Measurements from ENCODE around the gene LGR5.
"Not testable (repeated sequence)": the region's sequence is repeated elsewhere in the genome, so short reads cannot be mapped to it uniquely, and the experiment has no call there.

Gene LGR5

GRCh38 chr12:71555789-71556188 lies 116.2 kb downstream of the LGR5 start:
- DNase-seq = not testable (repeated sequence)

GRCh38 chr12:71556448-71556847 lies 116.8 kb downstream of the LGR5 start:
- DNase-seq = no peak

GRCh38 chr12:71556875-71557274 lies 117.3 kb downstream of the LGR5 start:
- DNase-seq = no peak

- no peak for DNase-seq
Measured at GRCh38 chr12:71558445-71558844, 118.8 kb downstream of the LGR5 start.

- DNase-seq = no peak
Measured at GRCh38 chr12:71562676-71563595, 123.3 kb downstream of the LGR5 start.

GRCh38 chr12:71565535-71565934 lies 125.9 kb downstream of the LGR5 start:
- no peak for DNase-seq

GRCh38 chr12:71566655-71567054 lies 127.1 kb downstream of the LGR5 start:
- DNase-seq = no peak

GRCh38 chr12:71567537-71567936 lies 127.9 kb downstream of the LGR5 start:
- DNase-seq = no peak

- not testable (repeated sequence) for DNase-seq
Measured at GRCh38 chr12:71569885-71570284, 130.3 kb downstream of the LGR5 start.

GRCh38 chr12:71576496-71576895 lies 136.9 kb downstream of the LGR5 start:
- DNase-seq = no peak

- DNase-seq = no peak
Measured at GRCh38 chr12:71578694-71579258, 139.2 kb downstream of the LGR5 start.

GRCh38 chr12:71581206-71581605 lies 141.6 kb downstream of the LGR5 start:
- no peak for DNase-seq

GRCh38 chr12:71582925-71583324 lies 143.3 kb downstream of the LGR5 start:
- DNase-seq = no peak

GRCh38 chr12:71584356-71584755 lies 144.8 kb downstream of the LGR5 start:
- DNase-seq = no peak

GRCh38 chr12:71585218-71585617 lies 145.6 kb downstream of the LGR5 start:
- DNase-seq = no peak

GRCh38 chr12:71587012-71587411 lies 147.4 kb downstream of the LGR5 start:
- no peak for DNase-seq

- DNase-seq = no peak
Measured at GRCh38 chr12:71589478-71589881, 149.9 kb downstream of the LGR5 start.

- no peak for DNase-seq
Measured at GRCh38 chr12:71591601-71592000, 152.0 kb downstream of the LGR5 start.

GRCh38 chr12:71592841-71593240 lies 153.2 kb downstream of the LGR5 start:
- no peak for DNase-seq

GRCh38 chr12:71594214-71594948 lies 154.8 kb downstream of the LGR5 start:
- no peak for DNase-seq

- DNase-seq = no peak
Measured at GRCh38 chr12:71599210-71599609, 159.6 kb downstream of the LGR5 start.

GRCh38 chr12:71601546-71601945 lies 161.9 kb downstream of the LGR5 start:
- DNase-seq = no peak

GRCh38 chr12:71602761-71603577 lies 163.4 kb downstream of the LGR5 start:
- DNase-seq = no peak

Measured in activated CD4-positive, alpha-beta T cell treated with anti-CD3 and anti-CD28 coated beads, Interleukin-2, amount 50 U/mL, for 48 hours (primary cell).